BJ (cell line): ENCODE data around the gene PRSS3. TPM values are rescaled to one million over a fixed set of nuclear protein-coding genes. Genes with fewer than 3 reads are reported as not detected.
"Not testable (repeated sequence)": the region's sequence is repeated elsewhere in the genome, so short reads cannot be mapped to it uniquely, and the experiment has no call there.

Experiments
- CTCF ChIA-PET: fragments of 350-600 bp; formaldehyde crosslinking; extraction: SDS; loops from one replicate; lab custom pipeline; 2021; ENCODE audit warnings: antibody characterized with exemption, inconsistent platforms; lab: Yijun Ruan, JAX
- POLR2A ChIA-PET: fragments of 300-600 bp; sonication (Branson Sonifier 250); formaldehyde crosslinking; extraction: SDS; loops from one replicate; lab custom pipeline; 2021; ENCODE audit warnings: antibody characterized with exemption; lab: Charles Lee
- DNase-seq: peaks from one replicate; pipeline ENCODE4 v3.0.0-alpha.2; 2011; ENCODE audit warnings: low read depth
- H3K27me3 ChIP-seq: 2 replicates; pipeline ENCODE4 v1.6.0; 2011; ENCODE audit warnings: low read length; ENCODE audit not compliant: control insufficient read depth, insufficient read depth
- H3K36me3 ChIP-seq: 2 replicates; pipeline ENCODE4 v1.5.1; 2011; ENCODE audit warnings: low read length; ENCODE audit not compliant: control insufficient read depth, insufficient read depth
- H3K4me3 ChIP-seq: 2 replicates; pipeline ENCODE4 v1.5.1; 2011; ENCODE audit warnings: low read depth, mild to moderate bottlenecking, control low read depth, low read length
- polyA plus RNA-seq: library from polyadenylated mRNA; depleted of rRNA; stranded (reverse); fragments of >200 nt; gene quantifications from 2 replicates; pipeline ENCODE4 v1.2.3, GENCODE V29; 2011; rRNA removed
- small RNA-seq: library from RNA; depleted of rRNA; stranded (forward); fragments of <200 nt; gene quantifications from one replicate; pipeline ENCODE3, GENCODE V24; 2012; ENCODE audit warnings: low replicate concordance, low read depth; ENCODE audit not compliant: insufficient read length
- TF ChIP-seq, protein P1 (sequence below): IDR thresholded peaks from 2 replicates; pipeline ENCODE4 v1.5.1; 2011; ENCODE audit warnings: low read depth, mild to moderate bottlenecking, control low read depth, inconsistent platforms, low read length, moderate library complexity; ENCODE audit not compliant: insufficient read depth

PRSS3 gene
- polyA plus RNA-seq, 1 experiment: 1.4 TPM

- CTCF ChIA-PET: interaction anchor here (1.0 kb wide), 1 partner anchor 26 kb away, joined by 3 read pairs; no protein-coding TSS in a partner anchor
Observed at GRCh38 chr9:33840381-33840780, 45.0 kb downstream of the PRSS3 start.

DNA sequence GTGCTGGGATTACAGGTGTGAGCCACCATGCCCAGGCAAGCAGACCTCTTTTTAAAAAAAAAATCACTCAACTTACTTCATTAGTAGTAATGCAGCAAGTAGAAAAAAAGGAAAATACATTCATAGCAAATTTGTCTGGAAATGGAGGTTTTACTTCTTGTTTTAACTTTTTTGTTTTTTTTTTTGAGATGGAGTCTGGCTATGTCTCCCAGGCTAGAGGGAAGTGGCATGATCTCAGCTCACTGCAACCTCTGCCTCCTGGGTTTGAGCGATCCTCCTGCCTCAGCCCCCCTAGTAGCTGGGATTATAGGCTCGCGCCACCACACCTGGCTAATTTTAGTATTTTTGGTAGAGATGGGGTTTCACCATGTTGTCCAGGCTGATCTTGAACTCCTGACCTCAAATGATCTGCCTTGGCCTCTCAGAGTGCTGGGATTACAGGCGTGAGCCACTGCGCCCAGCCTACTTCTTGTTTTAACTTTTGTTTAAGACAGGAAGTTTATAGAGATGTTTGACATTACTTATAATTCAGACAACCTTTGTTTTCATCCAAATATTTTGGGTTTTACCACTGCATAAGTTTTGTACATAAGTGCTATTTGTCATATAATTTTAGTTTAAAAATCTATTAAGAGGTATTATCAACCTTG, 48.1 kb downstream of the PRSS3 start:
- TF ChIP-seq, protein P1, sequence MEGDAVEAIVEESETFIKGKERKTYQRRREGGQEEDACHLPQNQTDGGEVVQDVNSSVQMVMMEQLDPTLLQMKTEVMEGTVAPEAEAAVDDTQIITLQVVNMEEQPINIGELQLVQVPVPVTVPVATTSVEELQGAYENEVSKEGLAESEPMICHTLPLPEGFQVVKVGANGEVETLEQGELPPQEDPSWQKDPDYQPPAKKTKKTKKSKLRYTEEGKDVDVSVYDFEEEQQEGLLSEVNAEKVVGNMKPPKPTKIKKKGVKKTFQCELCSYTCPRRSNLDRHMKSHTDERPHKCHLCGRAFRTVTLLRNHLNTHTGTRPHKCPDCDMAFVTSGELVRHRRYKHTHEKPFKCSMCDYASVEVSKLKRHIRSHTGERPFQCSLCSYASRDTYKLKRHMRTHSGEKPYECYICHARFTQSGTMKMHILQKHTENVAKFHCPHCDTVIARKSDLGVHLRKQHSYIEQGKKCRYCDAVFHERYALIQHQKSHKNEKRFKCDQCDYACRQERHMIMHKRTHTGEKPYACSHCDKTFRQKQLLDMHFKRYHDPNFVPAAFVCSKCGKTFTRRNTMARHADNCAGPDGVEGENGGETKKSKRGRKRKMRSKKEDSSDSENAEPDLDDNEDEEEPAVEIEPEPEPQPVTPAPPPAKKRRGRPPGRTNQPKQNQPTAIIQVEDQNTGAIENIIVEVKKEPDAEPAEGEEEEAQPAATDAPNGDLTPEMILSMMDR: no peak
- H3K36me3 ChIP-seq: no peaks in the 10 kb centered on the region
- no peak overlapping the region for H3K4me3 ChIP-seq
- ChIA-PET POLR2A (no interaction called here), CTCF (interaction anchor here (1.2 to 1.4 kb wide), 2 partner anchors 29 to 230 kb away, joined by 3 to 4 read pairs; no protein-coding TSS in a partner anchor)
- no peaks in the 10 kb centered on the region for H3K27me3 ChIP-seq
- no peak for DNase-seq

More at GRCh38 chr9:33840381-33840780, 45.0 kb downstream of the PRSS3 start:
- Histone ChIP-seq H3K27me3 (no peaks in the 10 kb centered on the region), H3K36me3 (no peaks in the 10 kb centered on the region; the same call in 1 of the 2 replicates), H3K4me3 (no peak overlapping the region)
- no peak for DNase-seq
- POLR2A ChIA-PET: no interaction called here
- TF ChIP-seq, protein P1: no peak

DNA sequence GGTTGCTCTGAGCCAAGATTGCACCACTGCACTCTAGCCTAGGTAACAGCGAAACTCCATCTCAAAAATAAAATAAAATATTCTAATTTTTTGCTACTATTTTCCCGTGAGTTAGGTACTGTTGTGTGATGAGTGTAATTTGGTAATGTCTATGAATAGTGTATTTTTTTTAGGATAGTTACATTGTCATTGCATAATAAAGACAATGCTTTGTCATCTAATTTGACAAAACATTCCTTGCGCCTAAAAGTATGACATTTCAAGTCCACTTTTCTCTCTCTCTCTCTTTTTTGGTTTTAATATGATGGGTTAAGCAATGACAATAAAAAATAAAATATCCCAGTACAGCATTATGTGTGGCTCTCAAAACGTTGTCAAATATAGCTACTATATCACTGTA, 50.9 kb downstream of the PRSS3 start:
- ChIA-PET POLR2A (interaction anchor here (0.5 kb wide), 1 partner anchor 18 kb away, joined by 4 read pairs; no protein-coding TSS in a partner anchor), CTCF (interaction anchor here (1.1 to 1.9 kb wide), 2 partner anchors 32 kb away, joined by 3 to 8 read pairs; no protein-coding TSS in a partner anchor)
- no peaks in the 10 kb centered on the region for H3K27me3 ChIP-seq
- TF ChIP-seq, protein P1: no peak
- no peak overlapping the region for H3K4me3 ChIP-seq
- DNase-seq: no peak
- H3K36me3 ChIP-seq: no peaks in the 10 kb centered on the region

DNA sequence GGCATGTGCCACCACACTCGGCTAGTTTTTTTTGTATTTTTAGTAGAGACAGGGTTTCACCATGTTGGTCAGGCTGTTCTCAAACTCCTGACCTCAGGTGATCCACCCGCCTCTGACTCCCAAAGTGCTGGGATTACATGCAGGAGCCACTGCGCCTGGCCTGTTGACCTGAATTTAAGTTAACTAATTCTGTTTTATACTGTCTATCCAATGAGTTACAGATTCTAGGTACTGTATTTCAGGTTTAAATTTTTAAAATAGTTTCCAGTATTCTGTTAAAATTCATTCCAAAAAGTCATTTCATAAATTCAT, 52.5 kb downstream of the PRSS3 start:
- H3K4me3 ChIP-seq, DNase-seq, POLR2A ChIA-PET, H3K27me3 ChIP-seq, H3K36me3 ChIP-seq: not testable (repeated sequence)
- CTCF ChIA-PET: interaction anchor here (0.6 to 1.9 kb wide), 4 partner anchors 11 to 69 kb away, joined by 3 to 8 read pairs (median 5); no protein-coding TSS in a partner anchor

Small RNA genes within 50 kb of the gene (small RNA-seq; reads per million reads assigned to genes)
- not detected for gene RF00019

Other genes starting within 250 kb of the PRSS3 start
- gene UBE2R2, start 21.6 kb downstream of the PRSS3 start, polyA plus RNA-seq: 18.3 and 25.1 TPM in 2 replicates